Kidney capillary endothelial cell (primary cell): Measurements from ENCODE around the gene BANK1.

Experiments used
- DNase-seq: peaks from one replicate; pipeline ENCODE4 v3.0.0-alpha.2; 2018; ENCODE audit warnings: low spot score

BANK1 gene, protein sequence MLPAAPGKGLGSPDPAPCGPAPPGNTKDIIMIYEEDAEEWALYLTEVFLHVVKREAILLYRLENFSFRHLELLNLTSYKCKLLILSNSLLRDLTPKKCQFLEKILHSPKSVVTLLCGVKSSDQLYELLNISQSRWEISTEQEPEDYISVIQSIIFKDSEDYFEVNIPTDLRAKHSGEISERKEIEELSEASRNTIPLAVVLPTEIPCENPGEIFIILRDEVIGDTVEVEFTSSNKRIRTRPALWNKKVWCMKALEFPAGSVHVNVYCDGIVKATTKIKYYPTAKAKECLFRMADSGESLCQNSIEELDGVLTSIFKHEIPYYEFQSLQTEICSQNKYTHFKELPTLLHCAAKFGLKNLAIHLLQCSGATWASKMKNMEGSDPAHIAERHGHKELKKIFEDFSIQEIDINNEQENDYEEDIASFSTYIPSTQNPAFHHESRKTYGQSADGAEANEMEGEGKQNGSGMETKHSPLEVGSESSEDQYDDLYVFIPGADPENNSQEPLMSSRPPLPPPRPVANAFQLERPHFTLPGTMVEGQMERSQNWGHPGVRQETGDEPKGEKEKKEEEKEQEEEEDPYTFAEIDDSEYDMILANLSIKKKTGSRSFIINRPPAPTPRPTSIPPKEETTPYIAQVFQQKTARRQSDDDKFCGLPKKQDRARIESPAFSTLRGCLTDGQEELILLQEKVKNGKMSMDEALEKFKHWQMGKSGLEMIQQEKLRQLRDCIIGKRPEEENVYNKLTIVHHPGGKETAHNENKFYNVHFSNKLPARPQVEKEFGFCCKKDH

DNA sequence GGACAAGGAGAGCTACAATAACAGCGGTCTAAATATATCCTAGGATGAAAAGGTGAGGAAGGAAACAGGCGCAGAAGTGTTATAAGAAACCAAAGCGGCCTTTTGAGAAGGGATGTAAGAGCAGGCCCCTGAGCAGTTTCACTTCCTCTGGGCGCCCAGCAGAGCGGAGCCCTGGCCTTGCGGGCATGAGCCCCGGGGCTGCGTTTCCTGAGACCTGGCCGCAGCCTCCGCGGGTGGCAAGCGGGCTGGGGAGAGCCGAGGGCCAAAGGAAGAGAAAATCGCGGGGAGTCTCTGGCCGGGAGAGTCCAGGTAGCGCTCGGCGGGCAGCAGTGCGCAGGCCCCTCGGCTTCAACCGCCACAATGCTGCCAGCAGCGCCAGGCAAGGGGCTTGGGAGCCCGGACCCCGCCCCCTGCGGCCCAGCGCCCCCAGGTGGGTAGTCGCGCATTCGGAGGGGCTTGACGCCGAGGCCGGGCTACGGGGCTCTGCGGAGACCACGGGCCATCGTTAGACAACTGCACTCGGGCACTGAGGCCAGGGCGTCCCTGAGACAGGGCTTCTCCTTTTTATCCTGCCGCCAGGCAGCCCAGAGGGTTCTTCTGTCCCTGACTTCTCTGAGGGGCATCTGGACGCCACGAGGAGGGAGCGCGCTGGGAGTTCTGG is at the start of gene BANK1:
BANK1 (plus strand) TSS at position 210 of the 661 bp plus-strand sequence; CDS start at position 361, 151 bp downstream.
- DNase-seq, result peak; percentile 13

DNA sequence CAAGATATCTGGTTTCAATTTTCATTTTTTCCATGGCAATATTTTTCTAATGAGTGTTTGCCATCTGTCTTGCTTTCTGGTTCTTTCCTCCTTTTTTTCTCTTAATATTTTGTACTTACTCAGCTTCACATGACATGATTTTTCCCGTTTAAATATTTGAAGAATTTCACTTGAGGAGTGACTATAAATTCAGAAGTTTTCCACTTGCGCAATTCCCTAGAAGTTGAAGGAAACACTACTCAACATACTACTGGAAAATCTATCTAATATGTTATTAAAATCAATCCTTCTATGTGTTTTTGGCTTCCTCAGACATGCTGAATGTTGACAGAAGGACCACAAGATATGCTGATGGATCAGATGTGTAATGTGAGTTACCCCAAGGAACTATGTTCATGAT is 36.8 kb upstream of the BANK1 start:
- no peak for DNase-seq

DNA sequence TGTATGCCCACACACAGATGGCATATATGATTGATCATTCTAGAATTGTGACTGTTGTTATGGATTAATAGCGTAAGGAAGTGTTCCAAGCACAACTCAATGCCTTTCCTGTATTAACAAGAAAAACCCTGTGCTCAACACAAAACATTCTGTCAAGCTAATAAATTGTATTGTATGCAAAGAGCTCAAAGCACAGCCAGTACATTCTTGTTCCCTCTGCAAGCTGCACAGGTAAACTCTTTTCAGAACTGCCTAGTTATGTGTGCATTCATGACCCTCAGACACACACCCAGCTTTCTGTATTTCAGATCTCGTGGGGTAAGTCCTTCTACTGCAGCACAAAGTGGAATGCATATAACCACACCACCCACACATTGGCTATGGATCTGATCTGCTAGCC is 34.3 kb upstream of the BANK1 start:
- no peak for DNase-seq

DNA sequence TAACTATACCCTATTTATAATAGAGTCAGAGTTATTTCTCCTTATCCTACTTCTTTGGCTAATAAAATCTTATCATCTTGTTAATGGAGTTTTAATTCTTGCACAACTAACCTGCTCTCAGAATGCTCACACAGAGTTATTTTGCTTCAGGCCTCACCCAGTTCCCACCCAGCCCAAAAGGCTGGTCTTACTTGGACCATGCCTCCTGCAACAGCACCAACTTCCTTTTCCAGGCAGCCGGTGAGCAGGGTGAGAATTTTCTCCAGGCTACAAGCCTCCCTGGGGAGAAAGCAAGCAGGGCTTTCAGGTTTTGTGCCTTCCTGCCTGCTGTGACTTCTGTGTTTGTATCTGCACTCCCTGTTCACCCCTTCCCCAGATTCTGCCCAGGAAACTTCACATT is 29.1 kb upstream of the BANK1 start:
- DNase-seq, result no peak

DNA sequence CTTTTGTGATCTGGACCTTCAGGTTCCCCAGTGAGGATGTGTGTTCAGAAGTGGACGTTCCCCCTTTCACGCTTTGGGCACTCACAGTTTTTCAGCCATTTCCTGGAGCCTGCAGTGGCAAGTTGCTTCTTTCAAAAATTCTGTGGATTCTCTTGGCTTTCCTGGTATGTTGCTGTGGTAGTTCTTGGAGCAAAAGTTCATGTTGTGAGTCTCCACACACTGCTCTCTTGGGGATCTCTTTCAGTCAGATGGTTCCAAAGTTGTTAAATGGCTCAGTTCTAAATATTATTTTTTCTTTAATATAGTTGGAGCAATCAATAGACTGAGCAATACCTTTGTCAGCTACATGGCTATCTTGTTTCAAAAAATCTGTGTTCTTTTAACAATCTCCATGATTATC is 28.5 kb upstream of the BANK1 start:
- DNase-seq, result no peak

DNA sequence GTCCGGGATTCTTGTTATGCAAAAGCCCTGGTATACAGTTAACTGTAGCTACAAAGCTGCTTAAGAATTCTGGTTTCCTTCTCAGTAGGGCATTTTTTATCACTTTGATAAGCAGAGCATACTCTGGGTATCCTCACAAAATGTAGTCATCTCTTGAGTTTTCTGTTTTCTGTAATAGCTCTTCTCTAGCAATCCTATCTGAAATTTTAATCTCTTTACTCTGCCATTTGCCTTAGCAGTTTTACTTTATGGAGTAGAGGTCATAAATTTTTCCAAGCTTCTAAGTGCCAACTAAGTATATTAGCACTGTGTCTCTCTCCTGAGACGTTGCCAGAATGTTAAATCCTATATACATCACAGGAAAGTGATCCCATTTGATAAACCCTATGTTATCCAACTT is 28.0 kb upstream of the BANK1 start:
- DNase-seq, result no peak

DNA sequence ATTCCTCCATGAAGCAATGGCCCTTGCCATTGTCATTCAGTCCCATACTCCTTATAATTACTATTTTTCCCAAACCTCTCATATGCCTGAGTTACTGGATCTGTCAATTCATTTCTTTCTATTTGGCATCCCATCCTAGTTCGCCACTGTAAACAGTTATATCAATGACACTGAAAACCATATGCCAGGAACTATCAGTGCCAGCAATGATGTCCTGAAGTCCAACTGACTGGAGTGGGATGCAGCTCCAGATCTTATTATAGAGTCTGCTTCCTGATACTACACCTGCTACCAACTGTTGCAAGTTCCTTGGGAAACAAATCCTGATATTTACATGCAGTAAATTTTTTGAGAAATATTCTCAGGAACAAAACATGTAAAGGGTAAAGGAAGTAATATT is 27.0 kb upstream of the BANK1 start:
- DNase-seq, result no peak

DNA sequence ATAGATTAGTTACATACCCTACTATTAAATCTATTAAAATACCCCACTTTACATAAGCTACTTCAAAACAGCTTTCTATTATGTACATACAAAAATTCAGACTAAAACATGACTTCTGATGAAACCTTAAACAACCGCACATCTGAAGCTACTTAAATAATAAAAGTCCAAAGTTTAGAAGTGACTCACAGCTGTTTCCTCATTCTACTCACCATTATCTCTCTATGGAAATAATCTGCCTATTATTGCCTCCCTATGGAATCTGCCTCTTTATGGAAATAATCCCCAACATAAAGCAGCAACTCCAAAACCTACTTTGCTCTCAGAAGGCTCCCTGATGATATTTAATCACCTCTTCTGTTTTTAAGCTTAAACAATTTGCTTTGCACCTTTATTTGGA is 15.7 kb upstream of the BANK1 start:
- no peak for DNase-seq

DNA sequence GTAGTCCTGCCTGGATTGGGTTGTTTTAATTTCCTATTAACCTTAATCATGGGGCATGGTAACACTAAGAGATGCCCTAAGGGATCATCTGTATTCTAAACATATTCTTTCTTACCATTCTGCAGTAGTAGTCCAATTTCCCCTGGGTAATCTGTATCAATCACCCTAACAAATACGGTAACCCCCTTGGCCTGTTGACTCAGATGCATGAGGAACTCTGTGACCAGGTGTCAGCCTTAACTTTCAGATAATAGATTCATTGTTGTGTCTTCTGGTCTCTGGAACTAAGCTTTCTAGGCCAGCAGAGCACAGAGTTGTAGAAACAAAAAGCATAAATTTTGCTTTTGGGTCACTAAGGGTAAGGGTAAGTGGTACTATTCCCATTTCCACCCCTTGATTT is 13.1 kb upstream of the BANK1 start:
- no peak for DNase-seq

DNA sequence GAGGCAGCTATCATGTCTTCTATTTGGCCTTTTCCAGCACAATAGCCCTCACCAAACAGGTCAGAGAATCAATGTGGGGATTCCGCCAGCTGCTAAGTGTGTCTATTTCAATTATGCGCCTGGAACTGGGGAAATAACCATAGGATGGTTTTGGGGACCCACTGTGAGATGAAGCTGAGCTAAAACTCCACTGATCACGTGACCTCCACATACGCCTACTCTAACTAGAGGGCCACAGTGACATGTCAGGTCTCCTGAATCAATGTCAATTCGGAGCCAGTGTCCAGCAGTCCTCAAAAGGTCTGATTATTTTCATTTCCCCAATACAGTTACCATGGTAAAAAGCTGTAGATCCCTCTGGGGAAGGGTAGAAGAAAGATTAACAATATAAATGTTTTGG is 10.2 kb upstream of the BANK1 start:
- no peak for DNase-seq

DNA sequence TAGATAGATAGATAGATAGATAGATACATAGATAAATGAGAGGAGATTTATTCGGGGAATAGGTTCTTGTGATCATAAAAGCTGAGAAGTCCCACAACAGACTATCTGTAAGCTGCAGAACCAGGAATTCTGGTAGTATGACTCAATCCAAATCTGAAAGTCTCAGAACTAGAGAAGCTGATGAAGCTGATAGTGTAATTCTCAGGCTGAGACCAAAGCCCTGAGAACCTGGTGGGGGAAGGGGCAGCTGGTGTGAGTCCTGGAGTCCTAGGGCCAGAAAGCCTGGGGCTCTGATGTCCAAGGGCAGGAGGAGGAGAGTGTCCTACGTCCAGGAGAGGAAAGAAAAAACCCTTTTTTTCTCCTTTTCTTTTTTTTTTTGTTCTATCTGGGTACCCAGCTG is 8.0 kb upstream of the BANK1 start:
- no peak for DNase-seq

DNA sequence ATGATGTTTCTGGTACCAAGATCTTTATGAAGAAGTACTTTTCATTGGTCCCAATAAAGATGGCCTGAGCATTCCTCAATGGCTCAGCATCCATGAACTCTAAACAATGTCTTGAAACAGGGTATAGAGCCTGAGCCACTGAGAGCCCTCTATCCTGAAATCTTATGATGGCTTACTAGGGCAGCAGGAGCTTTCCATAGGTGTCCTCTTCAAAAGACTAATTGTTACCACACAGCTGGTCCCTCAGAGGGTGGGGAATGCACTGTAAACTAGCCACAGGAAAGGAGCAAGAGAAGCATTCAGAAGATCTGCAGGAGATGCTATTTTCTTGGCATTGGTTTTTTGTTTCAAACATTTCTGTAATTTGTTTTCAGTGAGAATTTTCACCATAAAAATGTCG is 5.6 kb upstream of the BANK1 start:
- DNase-seq, result no peak

DNA sequence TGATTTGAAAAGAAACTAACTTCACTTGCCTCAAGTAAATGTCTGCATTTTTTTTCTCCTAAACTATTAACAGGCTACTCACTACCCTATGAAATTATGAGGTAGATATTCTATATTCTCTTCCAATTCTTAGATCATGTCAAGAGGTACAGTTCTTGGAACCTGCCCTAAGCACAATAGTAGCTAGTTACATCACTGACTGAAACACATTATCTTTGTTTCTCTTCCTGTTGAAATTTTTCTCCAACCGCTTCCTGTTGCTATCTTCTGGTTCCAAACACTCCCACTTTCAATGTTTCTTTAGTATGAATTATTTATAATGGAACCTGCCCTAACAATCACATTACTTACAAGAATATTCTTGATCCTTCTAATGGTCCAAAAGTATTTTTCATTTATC is 5.0 kb upstream of the BANK1 start:
- DNase-seq, result no peak

DNA sequence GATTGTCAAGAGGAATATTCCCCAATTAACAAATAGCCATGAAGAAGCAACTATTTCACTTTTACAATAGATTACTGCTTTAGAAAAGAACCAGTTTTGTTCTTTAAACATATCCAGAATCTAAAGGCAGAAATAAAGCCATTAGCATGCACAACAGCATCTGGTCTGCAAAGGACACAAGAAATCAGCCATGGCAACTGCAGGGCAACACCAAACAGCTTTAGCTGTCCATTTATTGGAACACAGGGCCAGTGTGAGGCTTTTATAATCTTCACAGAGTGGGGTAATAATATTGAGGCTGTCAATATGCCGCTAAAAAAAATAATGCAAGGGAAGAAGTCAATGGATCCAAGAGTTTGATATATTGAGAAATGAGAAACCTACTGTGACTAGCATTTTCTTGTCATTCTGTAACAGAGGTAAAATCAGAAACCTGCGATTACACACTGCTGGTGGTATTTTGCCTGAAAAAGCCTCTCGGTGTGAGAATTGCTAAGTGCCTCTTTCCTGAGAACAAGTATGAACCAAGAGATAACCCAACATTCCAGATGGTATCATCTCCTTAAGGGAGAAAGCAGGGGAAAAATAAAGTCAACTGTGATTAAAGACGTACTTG is 2.7 kb upstream of the BANK1 start:
- no peak for DNase-seq

DNA sequence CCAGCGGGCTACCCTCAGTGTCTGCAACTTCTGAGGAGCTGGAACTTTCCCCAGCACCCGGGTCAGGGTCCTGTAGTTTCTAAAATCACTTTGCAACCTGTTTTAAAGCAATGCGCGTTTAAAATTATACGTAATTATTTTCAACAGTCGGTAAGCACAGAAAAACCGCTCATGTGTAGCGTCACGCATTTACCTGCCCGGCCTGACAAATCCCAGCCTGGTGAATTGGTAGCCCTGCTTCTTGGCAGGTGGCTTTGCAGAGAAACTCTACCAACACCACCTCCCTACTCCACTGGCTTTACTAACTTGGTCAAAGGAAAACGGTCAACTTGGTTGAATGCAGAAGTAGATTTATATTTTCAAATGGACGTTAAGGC is 640 bp downstream of the BANK1 start:
- no peak for DNase-seq

DNA sequence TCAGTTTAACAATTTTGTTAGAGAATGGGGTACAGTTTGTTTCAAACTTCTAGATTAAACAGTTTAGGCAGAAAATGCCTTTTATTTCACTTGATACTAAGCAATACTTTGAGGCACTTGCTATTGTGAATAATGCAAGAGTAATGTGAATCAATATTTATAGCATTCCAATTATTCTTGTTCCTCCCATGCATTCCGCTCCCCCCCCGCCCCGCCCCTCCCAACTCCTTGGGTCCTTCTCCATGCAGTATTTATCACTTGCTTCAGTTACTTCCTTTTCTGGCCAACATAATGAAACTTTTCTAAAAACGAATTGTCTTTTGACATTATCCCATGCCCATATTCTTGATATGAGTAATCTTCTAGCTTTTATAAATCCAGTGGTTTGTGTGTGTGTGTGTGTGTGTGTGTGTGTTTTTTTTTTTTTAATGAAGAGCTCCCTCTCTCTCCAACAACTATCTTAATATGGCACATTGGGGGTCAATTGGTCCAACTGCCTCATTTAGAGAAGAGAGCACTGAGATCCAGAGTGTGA is 1.6 kb downstream of the BANK1 start:
- no peak for DNase-seq

DNA sequence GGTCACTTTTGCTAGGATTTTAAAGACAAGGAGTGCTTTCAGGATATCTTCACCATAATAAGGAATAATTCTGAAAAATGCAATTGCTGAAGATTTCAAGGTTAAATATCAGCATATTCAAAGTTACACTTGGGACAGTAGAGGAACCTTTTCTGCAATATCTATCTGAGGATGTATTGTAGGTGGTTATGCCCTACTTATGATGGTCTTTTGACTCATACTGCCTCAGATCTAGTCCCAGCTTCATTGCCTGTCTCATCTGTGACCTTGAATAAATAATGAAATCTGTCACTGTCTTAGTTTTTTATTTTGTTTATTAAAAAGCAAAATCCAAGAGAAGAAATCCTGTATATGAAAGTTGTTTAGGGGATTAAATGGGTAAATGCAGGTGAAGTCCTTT is 2.9 kb downstream of the BANK1 start:
- DNase-seq, result no peak

DNA sequence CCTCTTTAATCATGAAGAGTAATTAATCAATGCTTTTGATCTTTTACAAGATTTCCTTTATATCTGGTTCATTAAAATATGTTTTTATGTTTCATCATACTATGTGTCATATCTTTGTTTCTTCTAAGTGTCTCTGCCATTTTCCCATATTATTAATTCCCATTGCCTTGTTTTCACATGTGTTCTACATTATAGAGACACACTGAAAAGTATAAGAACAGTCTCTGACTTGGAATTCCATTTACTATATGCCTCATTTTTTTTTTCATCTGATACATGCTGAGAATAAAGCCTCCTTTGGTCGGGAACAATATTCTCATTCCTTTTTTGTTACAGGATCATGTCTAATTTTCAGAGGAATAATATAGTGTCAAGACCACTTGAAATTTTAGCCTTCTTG is 4.3 kb downstream of the BANK1 start:
- no peak for DNase-seq

DNA sequence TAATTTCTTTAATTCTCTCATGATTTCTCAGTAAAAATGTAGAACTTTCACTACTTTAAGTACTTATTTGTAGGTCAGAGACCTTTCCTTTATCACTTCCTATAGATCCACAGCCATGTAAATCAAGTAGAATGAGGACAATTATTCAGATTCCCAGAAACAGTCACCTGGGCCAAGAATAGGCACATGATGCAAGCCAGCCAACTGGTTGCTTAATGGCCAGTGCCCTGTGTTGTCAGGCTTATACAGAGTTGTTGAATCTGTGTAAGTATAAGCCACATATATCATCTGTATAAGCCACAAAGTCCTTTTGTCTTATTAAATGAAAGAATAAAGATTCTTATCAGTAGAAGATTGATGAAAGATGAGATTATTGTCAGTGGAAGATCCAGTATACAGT is 5.2 kb downstream of the BANK1 start:
- no peak for DNase-seq

DNA sequence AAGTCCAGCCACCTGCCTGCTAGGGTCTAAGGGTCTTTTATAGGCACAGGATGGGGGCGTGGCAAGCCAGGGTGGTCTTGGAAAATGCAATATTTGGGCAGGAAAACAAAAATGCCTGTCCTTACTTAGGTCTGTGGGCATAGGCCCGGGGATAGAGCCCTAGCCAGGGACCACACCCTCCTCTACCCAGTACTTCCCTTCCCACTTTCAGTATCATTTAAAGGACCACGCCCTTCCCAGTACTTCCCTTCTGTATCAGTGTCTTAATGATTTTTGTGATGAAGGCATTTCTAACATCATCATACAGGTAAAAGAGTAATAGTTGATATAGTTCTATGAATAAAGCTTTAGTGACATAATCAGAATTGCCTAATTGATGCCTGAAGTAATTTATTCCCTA is 11.4 kb downstream of the BANK1 start:
- DNase-seq, result no peak

DNA sequence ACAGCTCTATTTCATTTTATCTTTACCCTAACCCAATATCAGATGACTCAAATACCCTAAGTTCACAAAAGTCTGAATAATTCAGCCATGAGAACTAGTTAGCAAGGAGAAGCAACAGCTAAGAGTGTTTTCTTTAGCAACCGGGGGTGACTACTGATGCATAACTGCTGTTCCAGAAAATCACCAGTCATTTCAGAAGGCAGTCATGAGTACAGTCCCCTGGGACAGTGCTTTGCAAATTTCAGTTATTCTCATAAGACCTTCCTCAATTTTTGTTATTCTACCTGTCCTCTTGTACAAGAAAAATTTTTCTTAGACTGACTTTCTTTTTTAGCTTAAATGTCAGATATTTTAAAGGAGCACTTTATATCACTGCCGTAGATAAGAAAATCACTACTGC is 16.4 kb downstream of the BANK1 start:
- DNase-seq, result no peak

DNA sequence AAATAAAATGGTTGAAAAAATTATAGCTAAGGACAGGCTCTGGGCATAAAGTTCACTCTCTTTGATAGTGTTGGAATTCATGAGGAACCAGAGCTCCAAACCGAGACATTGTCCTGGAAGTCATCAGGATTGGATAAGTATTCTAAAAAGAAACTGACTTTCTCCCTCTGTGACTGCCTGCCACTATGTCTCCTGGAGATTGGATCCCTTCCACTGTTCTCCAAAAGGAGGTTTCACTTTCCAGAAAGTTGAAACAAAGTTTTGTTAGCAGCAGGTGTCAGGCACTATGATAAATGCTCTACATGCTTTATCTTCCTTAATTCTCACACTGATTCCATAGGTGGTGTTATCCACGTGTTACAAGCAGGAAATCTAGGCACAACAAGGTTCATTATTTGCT is 16.8 kb downstream of the BANK1 start:
- no peak for DNase-seq
